G401 (cell line): ENCODE results near the gene B4GALNT3. TPM values are rescaled to one million over a fixed set of nuclear protein-coding genes. Genes with fewer than 3 reads are reported as not detected.

Source experiments
- DNase-seq: peaks from one replicate; pipeline ENCODE4 v3.0.0-alpha.2; 2015; ENCODE audit warnings: low spot score
- in situ Hi-C: cut with HindIII; loops from 2 replicates; pipeline ENCODE4 v1.10.0; 2016; ENCODE audit warnings: low sequenced_read_pairs, mixed read lengths
- total RNA-seq: library from RNA; depleted of rRNA; stranded (reverse); fragments of >200 nt; shearing (Covaris generic); gene quantifications from 2 replicates; pipeline ENCODE4 v1.2.3, GENCODE V29; 2014

Gene B4GALNT3
- total RNA-seq, 1 experiment from 2014 or later: 2.6 TPM

- no peak for DNase-seq
- in situ Hi-C loops: no loop called here
Measured at GRCh38 chr12:581321-581720, 121.6 kb downstream of the B4GALNT3 start.

GRCh38 chr12:581746-582145, 122.0 kb downstream of the B4GALNT3 start:
- DNase-seq: no peak
- in situ Hi-C loops: no loop called here

- no peak for DNase-seq
- in situ Hi-C loops: no loop called here
Measured at GRCh38 chr12:583251-583869, 123.6 kb downstream of the B4GALNT3 start.

- in situ Hi-C loops: no loop called here
- DNase-seq: no peak
Measured at GRCh38 chr12:585062-586061, 125.6 kb downstream of the B4GALNT3 start.

GRCh38 chr12:586318-587071, 126.8 kb downstream of the B4GALNT3 start:
- in situ Hi-C loops: no loop called here
- DNase-seq: no peak

- DNase-seq: no peak
- in situ Hi-C loops: no loop called here
Measured at GRCh38 chr12:587132-588023, 127.6 kb downstream of the B4GALNT3 start.

- in situ Hi-C loops: no loop called here
- DNase-seq: no peak
Measured at GRCh38 chr12:588024-588322, 128.2 kb downstream of the B4GALNT3 start.

GRCh38 chr12:588646-589045, 128.9 kb downstream of the B4GALNT3 start:
- DNase-seq: no peak
- in situ Hi-C loops: no loop called here

GRCh38 chr12:590206-590750, 130.5 kb downstream of the B4GALNT3 start:
- DNase-seq: no peak
- in situ Hi-C loops: no loop called here

- in situ Hi-C loops: no loop called here
- no peak for DNase-seq
Measured at GRCh38 chr12:591167-592023, 131.7 kb downstream of the B4GALNT3 start.

GRCh38 chr12:592024-592505, 132.3 kb downstream of the B4GALNT3 start:
- in situ Hi-C loops: no loop called here
- no peak for DNase-seq

GRCh38 chr12:593396-594270, 133.9 kb downstream of the B4GALNT3 start:
- no peak for DNase-seq
- in situ Hi-C loops: no loop called here

- DNase-seq: no peak
- in situ Hi-C loops: no loop called here
Measured at GRCh38 chr12:597926-598568, 138.3 kb downstream of the B4GALNT3 start.

GRCh38 chr12:599756-600155, 140.0 kb downstream of the B4GALNT3 start:
- in situ Hi-C loops: no loop called here
- DNase-seq: no peak

- in situ Hi-C loops: no loop called here
Measured at GRCh38 chr12:601976-602699, 142.4 kb downstream of the B4GALNT3 start.

GRCh38 chr12:602700-603068, 142.9 kb downstream of the B4GALNT3 start:
- in situ Hi-C loops: no loop called here
- DNase-seq: no peak

More at GRCh38 chr12:601976-602699, 142.4 kb downstream of the B4GALNT3 start:
- no peak for DNase-seq
